ENCODE data around the gene KIF17. TPM values are rescaled to one million over a fixed set of nuclear protein-coding genes. Genes with fewer than 3 reads are reported as not detected.

Gene KIF17
- total and polyA plus RNA-seq, 2 of the 4 experiments (the other 2 are of a cell fraction), result 4.5 to 5.7 TPM

DNA sequence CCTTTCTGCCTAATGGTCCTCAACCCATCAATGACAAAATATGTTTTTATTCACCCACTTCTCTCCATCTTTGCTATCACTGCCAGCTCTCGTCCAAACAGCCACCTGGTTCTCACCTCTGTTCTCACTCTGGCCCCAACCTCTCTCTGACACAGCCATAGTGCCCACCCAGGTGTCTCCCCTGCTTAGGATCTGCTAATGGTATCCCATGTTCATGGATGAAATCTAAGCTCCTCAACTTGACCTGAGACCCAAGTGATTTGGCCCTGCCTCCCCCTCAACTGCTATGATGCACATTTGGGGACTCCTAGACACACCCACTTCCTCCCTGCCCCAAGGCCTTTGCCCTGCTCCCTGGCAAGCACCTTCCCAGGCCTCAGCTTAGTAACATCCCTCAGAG lies 25.9 kb downstream of the KIF17 start:
- Histone ChIP-seq H2AK9ac (replicated peaks; ENCODE audit: low read depth, low read length, poor library complexity) (peak overlapping the region; percentile 24), H2AFZ (replicated peaks; ENCODE audit: low read length, poor library complexity) (peak overlapping the region; percentile 32), H2BK120ac (ENCODE audit: low read depth, low read length) (no peak overlapping the region), H2BK20ac (ENCODE audit: low read depth, low read length) (no peak overlapping the region), H3K23ac (ENCODE audit: low read depth, low read length) (no peak overlapping the region), H3K18ac (ENCODE audit: low read depth, low read length) (no peak overlapping the region), H3K4me3 (ENCODE audit: insufficient read depth, low read depth, low read length) (no peak overlapping the region), H3K9ac (ENCODE audit: low read depth, low read length) (no peak overlapping the region), H2AK5ac (ENCODE audit: low read depth, low read length) (no peak overlapping the region), H2BK5ac (ENCODE audit: low read depth, low read length, poor library complexity, severe bottlenecking) (no peak overlapping the region), H2BK15ac (ENCODE audit: low read depth, low read length) (no peak overlapping the region), H3K9me3 (ENCODE audit: control insufficient read depth, insufficient read depth, low read length) (no peaks in the 10 kb centered on the region), H3K9me1 (ENCODE audit: insufficient read depth, low read length) (no peaks in the 10 kb centered on the region), H3K27me3 (ENCODE audit: control insufficient read depth, insufficient read depth, low read length) (no peaks in the 10 kb centered on the region), H3K79me1 (ENCODE audit: low read depth in 1 of 2, low read length in 2 of 2) (peaks cover 7 to 17% of the 10 kb centered on the region in 2 experiments; a peak in 3 of 4 replicates), H4K5ac (ENCODE audit: low read depth, low read length) (no peak overlapping the region), H3K4me2 (ENCODE audit: low read depth, low read length) (no peak overlapping the region), H4K8ac (ENCODE audit: low read depth in 2 of 2, low read length in 2 of 2) (no peak overlapping the region), H3K56ac (ENCODE audit: extremely low read depth, insufficient read depth, low read length) (no peak overlapping the region), H3K27ac (ENCODE audit: insufficient read depth, low read length) (no peak overlapping the region), H4K20me1 (ENCODE audit: insufficient read depth, low read length) (no peaks in the 10 kb centered on the region), H3K4me1 (ENCODE audit: control insufficient read depth, insufficient read depth, low read length) (no peaks in the 10 kb centered on the region), H3K36me3 (ENCODE audit: control insufficient read depth, insufficient read depth, low read length) (peaks cover 6% of the 10 kb centered on the region), H3K4ac (ENCODE audit: low read depth, low read length) (no peak overlapping the region), H3K14ac (replicated peaks; ENCODE audit: low read depth, low read length) (no peak overlapping the region), H4K91ac (ENCODE audit: insufficient read depth, low read depth, low read length) (no peak overlapping the region)
- 75% methylated on average over 1 of the region's 1 CpG; no CpG with 5 or more reads in 1 of the 2 experiments for WGBS, 2 experiments (ENCODE audit: extremely low coverage in 2 of 2, insufficient read length in 1 of 2)
- no peak for ATAC-seq (ENCODE audit: low read depth)
- TF ChIP-seq MAZ (IDR thresholded peaks at IDR 0.05; ENCODE audit: borderline replicate concordance, low read depth, low read length) (no peak), POLR2A (IDR thresholded peaks at IDR 0.05; ENCODE audit: low read depth, low read length) (no peak), MAFK (IDR thresholded peaks at IDR 0.05; ENCODE audit: low read depth, low read length) (no peak), MXI1 (IDR thresholded peaks at IDR 0.05; ENCODE audit: borderline replicate concordance, low read depth, low read length) (no peak), RCOR1 (IDR thresholded peaks at IDR 0.05; ENCODE audit: insufficient replicate concordance, low read length) (no peak), BHLHE40 (IDR thresholded peaks at IDR 0.05; ENCODE audit: low read depth, low read length) (no peak), RFX5 (IDR thresholded peaks at IDR 0.05; ENCODE audit: low read depth, low read length) (no peak)
- TF ChIP-seq, protein P1, sequence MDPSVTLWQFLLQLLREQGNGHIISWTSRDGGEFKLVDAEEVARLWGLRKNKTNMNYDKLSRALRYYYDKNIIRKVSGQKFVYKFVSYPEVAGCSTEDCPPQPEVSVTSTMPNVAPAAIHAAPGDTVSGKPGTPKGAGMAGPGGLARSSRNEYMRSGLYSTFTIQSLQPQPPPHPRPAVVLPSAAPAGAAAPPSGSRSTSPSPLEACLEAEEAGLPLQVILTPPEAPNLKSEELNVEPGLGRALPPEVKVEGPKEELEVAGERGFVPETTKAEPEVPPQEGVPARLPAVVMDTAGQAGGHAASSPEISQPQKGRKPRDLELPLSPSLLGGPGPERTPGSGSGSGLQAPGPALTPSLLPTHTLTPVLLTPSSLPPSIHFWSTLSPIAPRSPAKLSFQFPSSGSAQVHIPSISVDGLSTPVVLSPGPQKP (IDR thresholded peaks at IDR 0.05; ENCODE audit: borderline replicate concordance, low read depth, low read length), result no peak
- TF ChIP-seq, protein P2, sequence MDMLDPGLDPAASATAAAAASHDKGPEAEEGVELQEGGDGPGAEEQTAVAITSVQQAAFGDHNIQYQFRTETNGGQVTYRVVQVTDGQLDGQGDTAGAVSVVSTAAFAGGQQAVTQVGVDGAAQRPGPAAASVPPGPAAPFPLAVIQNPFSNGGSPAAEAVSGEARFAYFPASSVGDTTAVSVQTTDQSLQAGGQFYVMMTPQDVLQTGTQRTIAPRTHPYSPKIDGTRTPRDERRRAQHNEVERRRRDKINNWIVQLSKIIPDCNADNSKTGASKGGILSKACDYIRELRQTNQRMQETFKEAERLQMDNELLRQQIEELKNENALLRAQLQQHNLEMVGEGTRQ (IDR thresholded peaks at IDR 0.05; ENCODE audit: low read depth, low read length), result no peak
- intact Hi-C loops (cut with micrococcal nuclease), result no loop called here
- no peak for DNase-seq
- ChIA-PET POLR2A (ENCODE audit: unreplicated experiment) (no interaction called here), CTCF (interaction anchor here (1.2 kb wide), 1 partner anchor 503 kb away, joined by 5 read pairs; no protein-coding TSS in a partner anchor)
- no TSS peak for BruUV-seq (replicated peaks)
- dilution Hi-C loops (cut with HindIII; ENCODE audit: low sequenced_read_pairs, unreplicated experiment), result no loop called here
- in situ Hi-C loops (cut with MboI; ENCODE audit: low sequenced_read_pairs), result loop anchor here (25.0 kb wide), 1 partner anchor 670 kb away; no protein-coding TSS in a partner anchor

All from IMR-90 (cell line).